Ovary (tissue), 9 donors: ENCODE measurements around the gene SPTBN5. TPM values are rescaled to one million over a fixed set of nuclear protein-coding genes. Genes with fewer than 3 reads are reported as not detected.

Source experiments
- DNase-seq, 5 donors: peaks; one replicate each; pipeline ENCODE4 v3.0.0-alpha.2; 2019 to 2020
- H3K27ac ChIP-seq, 2 donors: fragments of 200-600 bp; one replicate each; pipeline versions ENCODE4 v1.5.1 to v1.8.0; 2019 to 2022
- H3K27me3 ChIP-seq: fragments of 200-600 bp; one replicate; pipeline ENCODE4 v1.8.0; 2022
- H3K36me3 ChIP-seq: fragments of 200-600 bp; sonication (generic); one replicate; pipeline ENCODE4 v1.5.1; 2019
- H3K4me1 ChIP-seq: one replicate; pipeline ENCODE4 v1.8.1; 2013; ENCODE audit warnings: mild to moderate bottlenecking, moderate library complexity; ENCODE audit not compliant: insufficient read depth
- H3K4me3 ChIP-seq: fragments of 200-600 bp; sonication (generic); one replicate; pipeline ENCODE4 v1.5.1; 2017
- H3K9me3 ChIP-seq, 2 donors: fragments of 200-600 bp in 1 of 2; sonication (generic) in 1 of 2; one replicate each; pipeline versions ENCODE4 v1.5.1 to v1.8.1; 2013 to 2019; ENCODE audit warnings: mild to moderate bottlenecking in 1 of 2, moderate library complexity in 1 of 2
- EP300 ChIP-seq: sonication (generic); formaldehyde crosslinking; IDR thresholded peaks from one replicate; pipeline ENCODE4 v1.6.1; 2017; ENCODE audit warnings: antibody characterized with exemption
- POLR2A ChIP-seq: fragments of 450-650 bp; IDR thresholded peaks from one replicate; pipeline ENCODE4 v1.6.1; 2017; ENCODE audit warnings: antibody characterized with exemption, mild to moderate bottlenecking, moderate library complexity
- WGBS, 3 donors: extraction: QIAGEN DNeasy Blood & Tissue Kit in 1 of 3; methylation state at CpG; one replicate each; pipeline versions ENCODE4 v1.1.5 to v1.1.7; 2013 to 2017; 5-methylcytosine and 5-hydroxymethylcytosine counted together
- intact Hi-C, 4 donors: fragments of 100-400 bp; cut with DNase I; formaldehyde crosslinking; loops; one replicate each; pipeline versions ENCODE4 v1.11.0 to v1.15.1; 2022 to 2023
- polyA plus RNA-seq, 2 donors: library from polyadenylated mRNA; stranded (reverse); fragments of 200-250 nt in 1 of 2; fragments of 350-450 nt in 1 of 2; fragmentation: Illumina TruSeq in 1 of 2; extraction: RNeasy Lipid Tissue Mini Kit (QIAGEN cat#74804) in 1 of 2; gene quantifications; one replicate each; pipeline ENCODE4 v1.2.3, GENCODE V29; 2013 to 2014
- total RNA-seq, 7 donors: library from RNA; depleted of rRNA in 2 of 7; stranded (reverse); fragments of >200 nt in 2 of 7; fragmentation: NEBNext Ultra II Directional in 3 of 7; extraction: Animal tissue kit (Norgen Biotek cat#: 25700) in 3 of 7; gene quantifications; one replicate each; pipeline versions ENCODE4 v1.1.0 to v1.2.4, GENCODE V29; 2016 to 2023
- TF ChIP-seq, protein P1 (sequence below), 3 donors: fragments of 450-650 bp in 2 of 3; fragments of 200-600 bp in 1 of 3; IDR thresholded peaks; one replicate each; pipeline versions ENCODE4 v1.5.1 to v1.8.0; 2016 to 2022; ENCODE audit warnings: antibody characterized with exemption in 3 of 3, mild to moderate bottlenecking in 1 of 3
- donor health status: DM: no; HTN: no; CAD: no; lungs with moderate emphysema.
- donor health status: DM: no; HTN: no; CAD: no.
- donor health status: Bipolar disorder and iron deficiency.
- donor health status: DM: yes; HTN: yes; CAD: no.
- donor health status: DM: no; HTN: no; CAD: no.
- donor health status: DM: yes; HTN: yes; CAD: no.

SPTBN5 gene
- total and polyA plus RNA-seq, 9 donors, result 0.28 to 1.5 (median 0.77) TPM

DNA sequence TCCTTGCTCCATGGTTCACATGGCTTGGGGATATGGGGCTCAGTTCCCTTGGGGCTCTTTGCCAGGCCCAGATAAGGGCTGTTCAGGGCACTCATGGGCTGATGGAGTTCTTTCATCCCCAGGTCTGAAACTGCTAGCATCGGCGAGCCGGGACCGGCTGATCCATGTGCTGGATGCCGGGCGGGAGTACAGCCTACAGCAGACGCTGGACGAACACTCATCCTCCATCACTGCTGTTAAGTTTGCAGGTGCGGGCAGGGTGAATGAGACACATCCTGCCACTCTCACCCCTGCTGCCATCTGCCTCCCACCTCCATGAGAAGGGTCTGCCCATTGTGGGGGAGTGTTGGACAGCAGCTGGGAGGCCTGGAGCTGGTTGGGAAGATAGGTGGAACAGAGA is 77.1 kb downstream of the SPTBN5 start:
- H3K36me3 ChIP-seq, result no peaks in the 10 kb centered on the region
- intact Hi-C loops, result loop anchor here in 1 of 4 donors (10.0 kb wide), 1 partner anchor 262 kb away; the partner anchor contains the start of gene TYRO3
- WGBS, 3 donors, result 87 to 91% (median 90%) methylated on average over 9 of the region's 9 CpGs
- DNase-seq, result no peak
- no peaks in the 10 kb centered on the region for H3K27me3 ChIP-seq
- H3K4me1 ChIP-seq, result no peaks in the 10 kb centered on the region
- H3K27ac ChIP-seq, result no peak overlapping the region
- no peaks in the 10 kb centered on the region for H3K9me3 ChIP-seq
- TF ChIP-seq POLR2A (no peak), EP300 (no peak)
- TF ChIP-seq, protein P1, sequence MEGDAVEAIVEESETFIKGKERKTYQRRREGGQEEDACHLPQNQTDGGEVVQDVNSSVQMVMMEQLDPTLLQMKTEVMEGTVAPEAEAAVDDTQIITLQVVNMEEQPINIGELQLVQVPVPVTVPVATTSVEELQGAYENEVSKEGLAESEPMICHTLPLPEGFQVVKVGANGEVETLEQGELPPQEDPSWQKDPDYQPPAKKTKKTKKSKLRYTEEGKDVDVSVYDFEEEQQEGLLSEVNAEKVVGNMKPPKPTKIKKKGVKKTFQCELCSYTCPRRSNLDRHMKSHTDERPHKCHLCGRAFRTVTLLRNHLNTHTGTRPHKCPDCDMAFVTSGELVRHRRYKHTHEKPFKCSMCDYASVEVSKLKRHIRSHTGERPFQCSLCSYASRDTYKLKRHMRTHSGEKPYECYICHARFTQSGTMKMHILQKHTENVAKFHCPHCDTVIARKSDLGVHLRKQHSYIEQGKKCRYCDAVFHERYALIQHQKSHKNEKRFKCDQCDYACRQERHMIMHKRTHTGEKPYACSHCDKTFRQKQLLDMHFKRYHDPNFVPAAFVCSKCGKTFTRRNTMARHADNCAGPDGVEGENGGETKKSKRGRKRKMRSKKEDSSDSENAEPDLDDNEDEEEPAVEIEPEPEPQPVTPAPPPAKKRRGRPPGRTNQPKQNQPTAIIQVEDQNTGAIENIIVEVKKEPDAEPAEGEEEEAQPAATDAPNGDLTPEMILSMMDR (IDR thresholded peaks at IDR 0.05), result no peak
- no peak overlapping the region for H3K4me3 ChIP-seq

DNA sequence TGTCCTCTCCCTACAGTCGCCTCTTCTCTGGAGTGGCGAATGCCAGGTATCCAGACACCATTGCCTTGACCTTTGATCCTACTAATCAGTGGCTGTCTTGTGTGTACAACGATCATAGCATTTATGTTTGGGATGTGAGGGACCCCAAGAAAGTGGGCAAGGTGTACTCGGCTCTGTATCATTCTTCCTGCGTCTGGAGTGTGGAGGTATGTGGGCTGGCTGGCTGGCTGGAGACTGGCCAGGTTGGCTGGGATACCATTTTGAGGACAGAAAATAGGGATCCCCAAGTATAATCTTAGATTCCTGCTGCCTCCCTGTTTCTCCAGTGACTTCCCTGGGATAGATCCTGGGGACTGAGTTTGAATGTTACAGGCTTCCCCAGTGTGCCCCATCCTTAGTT is 79.3 kb downstream of the SPTBN5 start:
- WGBS, 3 donors, result 62 to 75% (median 64%) methylated on average over 5 of the region's 5 CpGs
- intact Hi-C loops, result loop anchor here in 3 of 4 donors (5.0 to 10.0 kb wide), 4 partner anchors 42 to 260 kb away; partner anchors contain the start of genes TYRO3 (in 3 of the 3) and MAPKBP1 (in 1 of the 3)
- Histone ChIP-seq H3K9me3 (no peaks in the 10 kb centered on the region), H3K4me3 (no peak overlapping the region), H3K4me1 (no peaks in the 10 kb centered on the region), H3K36me3 (no peaks in the 10 kb centered on the region), H3K27me3 (no peaks in the 10 kb centered on the region), H3K27ac (no peak overlapping the region)
- no peak for DNase-seq
- TF ChIP-seq, protein P1 (IDR thresholded peaks at IDR 0.05), result no peak
- TF ChIP-seq POLR2A (no peak), EP300 (no peak)

DNA sequence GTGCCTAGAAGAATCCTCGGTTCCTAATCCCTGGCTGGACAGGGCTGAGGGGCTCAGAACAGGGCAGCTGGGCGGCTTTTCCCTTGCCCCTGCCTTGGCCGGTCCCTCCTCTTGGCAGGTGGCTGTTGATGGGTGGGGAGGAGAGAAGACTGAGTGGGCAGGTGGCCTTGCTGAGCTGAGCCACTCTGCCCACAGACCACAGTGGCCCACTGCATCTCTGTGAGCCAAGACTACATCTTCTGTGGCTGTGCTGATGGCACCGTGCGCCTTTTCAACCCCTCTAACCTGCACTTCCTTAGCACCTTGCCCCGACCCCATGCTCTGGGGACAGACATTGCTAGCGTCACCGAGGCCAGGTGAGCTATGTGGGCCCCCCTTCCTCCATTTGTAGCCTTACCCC is 80.4 kb downstream of the SPTBN5 start:
- H3K27me3 ChIP-seq, result no peaks in the 10 kb centered on the region
- H3K36me3 ChIP-seq, result no peaks in the 10 kb centered on the region
- WGBS, 3 donors, result 90 to 92% (median 90%) methylated on average over 8 of the region's 8 CpGs
- H3K9me3 ChIP-seq, result no peaks in the 10 kb centered on the region
- no peak overlapping the region for H3K4me3 ChIP-seq
- intact Hi-C loops, result loop anchor here in 3 of 4 donors (5.0 to 10.0 kb wide), 4 partner anchors 41 to 259 kb away; partner anchors contain the start of genes TYRO3 (in 3 of the 3) and MAPKBP1 (in 1 of the 3)
- H3K27ac ChIP-seq, result no peak overlapping the region
- no peak for DNase-seq
- no peaks in the 10 kb centered on the region for H3K4me1 ChIP-seq
- TF ChIP-seq EP300 (no peak), POLR2A (no peak)
- TF ChIP-seq, protein P1 (IDR thresholded peaks at IDR 0.05), result no peak

- Histone ChIP-seq H3K4me3 (no peak overlapping the region), H3K27me3 (no peaks in the 10 kb centered on the region), H3K36me3 (no peaks in the 10 kb centered on the region), H3K27ac (no peak overlapping the region), H3K9me3 (no peaks in the 10 kb centered on the region), H3K4me1 (no peaks in the 10 kb centered on the region)
- intact Hi-C loops, result loop anchor here in 3 of 4 donors (5.0 to 10.0 kb wide), 4 partner anchors 41 to 258 kb away; partner anchors contain the start of genes TYRO3 (in 3 of the 3) and MAPKBP1 (in 1 of the 3)
- DNase-seq, result no peak
- WGBS, 3 donors, result 85 to 90% (median 87%) methylated on average over 11 of the region's 11 CpGs
- TF ChIP-seq, protein P1 (IDR thresholded peaks at IDR 0.05), result no peak
- TF ChIP-seq EP300, result no peak
- no peak for TF ChIP-seq POLR2A
Measured at GRCh38 chr15:41812820-41813375, 81.0 kb downstream of the SPTBN5 start.
